Natural killer cell (primary cell): Measurements from ENCODE around the gene POLR2I. TPM values are rescaled to one million over a fixed set of nuclear protein-coding genes. Genes with fewer than 3 reads are reported as not detected.

Experiments
- ATAC-seq, 3 donors: fragments of 150-1000 bp in 2 of 3; fragments of 200-7000 bp in 1 of 3; cut with Tn5 transposase; 1 replicate in 1 of 3; 2 replicates in 2 of 3; pipeline ENCODE4 v1.10.0; 2021; ENCODE audit warnings: mild to moderate bottlenecking in 2 of 3, moderate library complexity in 2 of 3
- DNase-seq, 2 donors: peaks; one replicate each; pipeline versions ENCODE4 v3.0.0 to v3.0.0-alpha.2; 2013 to 2021; ENCODE audit warnings: mixed read lengths in 1 of 2
- H3K27ac ChIP-seq: one replicate; pipeline ENCODE4 v1.5.1; 2013; ENCODE audit warnings: mild to moderate bottlenecking, low read length
- H3K27me3 ChIP-seq: one replicate; pipeline ENCODE4 v1.6.1; 2013; ENCODE audit warnings: low read length; ENCODE audit not compliant: control insufficient read depth, insufficient read depth
- H3K36me3 ChIP-seq: one replicate; pipeline ENCODE4 v1.6.1; 2013; ENCODE audit warnings: low read length; ENCODE audit not compliant: control insufficient read depth, insufficient read depth
- H3K4me1 ChIP-seq: one replicate; pipeline ENCODE4 v1.6.1; 2013; ENCODE audit warnings: low read length; ENCODE audit not compliant: control insufficient read depth, insufficient read depth
- H3K4me3 ChIP-seq: one replicate; pipeline ENCODE4 v1.5.1; 2013; ENCODE audit warnings: low read length
- H3K9me3 ChIP-seq: one replicate; pipeline ENCODE4 v1.6.1; 2013; ENCODE audit warnings: low read length; ENCODE audit not compliant: control insufficient read depth, insufficient read depth
- H3K27ac Mint-ChIP-seq, 2 donors: one replicate each; pipeline ENCODE4 v1.8.0; 2022; ENCODE audit warnings: mild to moderate bottlenecking in 2 of 2, mixed read lengths in 2 of 2, moderate library complexity in 1 of 2
- H3K27me3 Mint-ChIP-seq, 2 donors: one replicate each; pipeline ENCODE4 v1.8.0; 2022; ENCODE audit warnings: low read depth in 2 of 2, mixed read lengths in 2 of 2
- H3K36me3 Mint-ChIP-seq: one replicate; pipeline ENCODE4 v1.8.0; 2022; ENCODE audit warnings: mixed read lengths
- H3K4me1 Mint-ChIP-seq, 2 donors: one replicate each; pipeline ENCODE4 v1.8.0; 2022; ENCODE audit warnings: mixed read lengths in 2 of 2
- H3K4me3 Mint-ChIP-seq: one replicate; pipeline ENCODE4 v1.8.0; 2022; ENCODE audit warnings: mild to moderate bottlenecking, moderate library complexity, mixed read lengths
- H3K9me3 Mint-ChIP-seq, 2 donors: one replicate each; pipeline ENCODE4 v1.8.0; 2022; ENCODE audit warnings: mixed read lengths in 2 of 2
- WGBS: methylation state at CpG from one replicate; pipeline ENCODE4 v1.1.7; 2013; ENCODE audit warnings: missing lambda C conversion rate; ENCODE audit not compliant: insufficient coverage; 5-methylcytosine and 5-hydroxymethylcytosine counted together
- intact Hi-C: fragments of 100-400 bp; cut with micrococcal nuclease; formaldehyde crosslinking; loops from one replicate; pipeline ENCODE4 v1.14.2; 2022
- total RNA-seq, 4 donors: library from RNA; stranded (reverse); fragments of 120-200 nt in 1 of 4; gene quantifications; one replicate each; pipeline versions ENCODE4 v1.2.3 to v1.2.4, GENCODE V29; 2013 to 2022
- TF ChIP-seq, protein P1 (sequence below): fragments of 200-600 bp; IDR thresholded peaks from one replicate; pipeline ENCODE4 v1.8.0; 2022; ENCODE audit warnings: antibody characterized with exemption

POLR2I gene
- total RNA-seq, 3 donors from 2014 or later (not counting 1 experiment from before 2014, with no cell fraction given) = 26.6 to 33.4 (median 31.8) TPM

GRCh38 chr19:36064826-36065225, 49.8 kb downstream of the POLR2I start:
- H3K4me3 ChIP-seq = no peak overlapping the region
- TF ChIP-seq, protein P1, sequence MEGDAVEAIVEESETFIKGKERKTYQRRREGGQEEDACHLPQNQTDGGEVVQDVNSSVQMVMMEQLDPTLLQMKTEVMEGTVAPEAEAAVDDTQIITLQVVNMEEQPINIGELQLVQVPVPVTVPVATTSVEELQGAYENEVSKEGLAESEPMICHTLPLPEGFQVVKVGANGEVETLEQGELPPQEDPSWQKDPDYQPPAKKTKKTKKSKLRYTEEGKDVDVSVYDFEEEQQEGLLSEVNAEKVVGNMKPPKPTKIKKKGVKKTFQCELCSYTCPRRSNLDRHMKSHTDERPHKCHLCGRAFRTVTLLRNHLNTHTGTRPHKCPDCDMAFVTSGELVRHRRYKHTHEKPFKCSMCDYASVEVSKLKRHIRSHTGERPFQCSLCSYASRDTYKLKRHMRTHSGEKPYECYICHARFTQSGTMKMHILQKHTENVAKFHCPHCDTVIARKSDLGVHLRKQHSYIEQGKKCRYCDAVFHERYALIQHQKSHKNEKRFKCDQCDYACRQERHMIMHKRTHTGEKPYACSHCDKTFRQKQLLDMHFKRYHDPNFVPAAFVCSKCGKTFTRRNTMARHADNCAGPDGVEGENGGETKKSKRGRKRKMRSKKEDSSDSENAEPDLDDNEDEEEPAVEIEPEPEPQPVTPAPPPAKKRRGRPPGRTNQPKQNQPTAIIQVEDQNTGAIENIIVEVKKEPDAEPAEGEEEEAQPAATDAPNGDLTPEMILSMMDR = no peak
- ATAC-seq = no peak
- Mint-ChIP-seq H3K4me3 (no peak overlapping the region), H3K36me3 (no peaks in the 10 kb centered on the region), H3K9me3 (no peaks in the 10 kb centered on the region), H3K27me3 (no peaks in the 10 kb centered on the region), H3K27ac (no peak overlapping the region), H3K4me1 (no peaks in the 10 kb centered on the region)
- no peak overlapping the region for H3K27ac ChIP-seq
- H3K4me1 ChIP-seq = no peaks in the 10 kb centered on the region
- H3K36me3 ChIP-seq = no peaks in the 10 kb centered on the region
- H3K9me3 ChIP-seq = no peaks in the 10 kb centered on the region
- intact Hi-C loops = no loop called here
- 93% methylated on average over 8 of the region's 8 CpGs for WGBS
- no peak for DNase-seq
- H3K27me3 ChIP-seq = no peaks in the 10 kb centered on the region

Other genes starting within 250 kb of the POLR2I start
- not detected for gene APLP1, start 246.3 kb downstream of the POLR2I start, total RNA-seq
- 100 to 1,000 TPM in 2 of 3 donors, 10 to 100 TPM in 1; 90.1 to 220 (median 101) TPM for gene NFKBID, start 214.3 kb downstream of the POLR2I start, total RNA-seq
- 100 to 1,000 TPM; 281 to 307 (median 296) TPM for gene HCST, start 212.3 kb downstream of the POLR2I start, total RNA-seq
- 100 to 1,000 TPM; 439 to 494 (median 469) TPM for gene TYROBP, start 206.6 kb downstream of the POLR2I start, total RNA-seq
- 1 to 10 TPM; 2.6 to 9.3 (median 3.2) TPM for gene LRFN3, start 178.5 kb downstream of the POLR2I start, total RNA-seq
- gene SDHAF1, start 119.7 kb downstream of the POLR2I start, total RNA-seq = 10 to 100 TPM in 2 of 3 donors, 1 to 10 TPM in 1; 9.2 to 12.1 (median 10.5) TPM
- 1 to 10 TPM in 2 of 3 donors, under 1 TPM in 1; 0.41 to 2.6 (median 1.5) TPM for gene SYNE4, start 106.1 kb downstream of the POLR2I start, total RNA-seq
- gene ALKBH6, start 100.7 kb downstream of the POLR2I start, total RNA-seq = 10 to 100 TPM; 39.0 to 57.3 (median 48.1) TPM
- 1 to 10 TPM in 2 of 3 donors, under 1 TPM in 1; 0.33 to 2.1 (median 1.3) TPM for gene CLIP3, start 82.0 kb downstream of the POLR2I start, total RNA-seq
- 1 to 10 TPM; 1.8 to 3.2 (median 2.8) TPM for gene THAP8, start 60.6 kb downstream of the POLR2I start, total RNA-seq
- 1 to 10 TPM; 3.9 to 5.9 (median 4.8) TPM for gene WDR62, start 60.0 kb downstream of the POLR2I start, total RNA-seq
- gene OVOL3, start 3.7 kb downstream of the POLR2I start, total RNA-seq = not detected
- gene TBCB, start 593 bp upstream of the POLR2I start, total RNA-seq = 100 to 1,000 TPM; 153 to 180 (median 175) TPM
- gene CAPNS1, start 25.2 kb upstream of the POLR2I start, total RNA-seq = 100 to 1,000 TPM; 569 to 637 (median 578) TPM
- gene COX7A1, start 37.6 kb upstream of the POLR2I start, total RNA-seq = not detected
- gene ZNF565, start 99.8 kb upstream of the POLR2I start, total RNA-seq = 10 to 100 TPM in 2 of 3 donors, 1 to 10 TPM in 1; 7.7 to 19.1 (median 10.5) TPM
- gene ZNF146, start 100.2 kb upstream of the POLR2I start, total RNA-seq = 10 to 100 TPM; 20.3 to 37.3 (median 21.5) TPM